RWPE2 (cell line): Measurements from ENCODE around the gene NOS1AP.

Experiments used
- ATAC-seq: fragments of 200-7000 bp; cut with Tn5 transposase; 3 replicates; pipeline ENCODE4 v1.9.1; 2021; ENCODE audit warnings: low read depth
- DNase-seq: peaks from one replicate; pipeline ENCODE4 v3.0.0-alpha.2; 2020; ENCODE audit warnings: low spot score
- H3K27ac ChIP-seq: fragments of 450-650 bp; 2 replicates; pipeline ENCODE4 v1.5.1; 2017; ENCODE audit warnings: mild to moderate bottlenecking; ENCODE audit not compliant: poor library complexity, severe bottlenecking
- H3K27me3 ChIP-seq: fragments of 250-450 bp; sonication (Bioruptor Pico); 2 replicates; pipeline ENCODE4 v1.5.1; 2021; ENCODE audit warnings: mild to moderate bottlenecking, moderate library complexity; ENCODE audit not compliant: insufficient read depth, poor library complexity, severe bottlenecking
- H3K36me3 ChIP-seq: fragments of 250-450 bp; sonication (Bioruptor Pico); 2 replicates; pipeline ENCODE4 v1.5.1; 2020; ENCODE audit warnings: low read depth, mild to moderate bottlenecking, moderate library complexity
- H3K4me1 ChIP-seq: fragments of 250-450 bp; sonication (Bioruptor Pico); 2 replicates; pipeline ENCODE4 v1.5.1; 2021; ENCODE audit warnings: mild to moderate bottlenecking, moderate library complexity; ENCODE audit not compliant: insufficient read depth, poor library complexity, severe bottlenecking
- H3K4me3 ChIP-seq: fragments of 250-450 bp; sonication (Bioruptor Pico); 2 replicates; pipeline ENCODE4 v1.5.1; 2021; ENCODE audit warnings: mild to moderate bottlenecking, moderate library complexity; ENCODE audit not compliant: severe bottlenecking
- H3K9me3 ChIP-seq: fragments of 250-450 bp; sonication (Bioruptor Pico); 2 replicates; pipeline ENCODE4 v1.5.1; 2021; ENCODE audit warnings: mild to moderate bottlenecking, moderate library complexity; ENCODE audit not compliant: severe bottlenecking
- CTCF ChIP-seq: fragments of 450-650 bp; IDR thresholded peaks from one replicate; pipeline ENCODE4 v1.5.1; 2017; ENCODE audit warnings: mild to moderate bottlenecking, moderate library complexity; ENCODE audit not compliant: poor library complexity, severe bottlenecking

The NOS1AP gene

GRCh38 chr1:162353078-162353477, 283.6 kb downstream of the NOS1AP start:
- Histone ChIP-seq H3K27ac (no peak overlapping the region), H3K36me3 (no peaks in the 10 kb centered on the region), H3K9me3 (no peaks in the 10 kb centered on the region), H3K4me1 (peaks cover 15% of the 10 kb centered on the region), H3K27me3 (no peaks in the 10 kb centered on the region), H3K4me3 (no peak overlapping the region)
- no peak for TF ChIP-seq CTCF
- no peak for DNase-seq
- ATAC-seq: no peak

GRCh38 chr1:162353702-162354101, 284.2 kb downstream of the NOS1AP start:
- peaks cover 15% of the 10 kb centered on the region for H3K4me1 ChIP-seq
- H3K36me3 ChIP-seq: no peaks in the 10 kb centered on the region
- ATAC-seq (no peak), DNase-seq (no peak)
- TF ChIP-seq CTCF: no peak
- H3K9me3 ChIP-seq: no peaks in the 10 kb centered on the region
- H3K4me3 ChIP-seq: no peak overlapping the region
- H3K27me3 ChIP-seq: no peaks in the 10 kb centered on the region
- H3K27ac ChIP-seq: no peak overlapping the region

GRCh38 chr1:162357681-162358266, 288.3 kb downstream of the NOS1AP start:
- Histone ChIP-seq H3K27ac (no peak overlapping the region), H3K36me3 (no peaks in the 10 kb centered on the region), H3K4me1 (no peaks in the 10 kb centered on the region), H3K9me3 (no peaks in the 10 kb centered on the region), H3K4me3 (no peak overlapping the region), H3K27me3 (no peaks in the 10 kb centered on the region)
- ATAC-seq (no peak), DNase-seq (no peak)
- TF ChIP-seq CTCF: peak; percentile 46

GRCh38 chr1:162358928-162359327, 289.4 kb downstream of the NOS1AP start:
- ATAC-seq (no peak), DNase-seq (no peak)
- Histone ChIP-seq H3K4me1 (no peaks in the 10 kb centered on the region), H3K9me3 (no peaks in the 10 kb centered on the region), H3K4me3 (no peak overlapping the region), H3K36me3 (no peaks in the 10 kb centered on the region), H3K27me3 (no peaks in the 10 kb centered on the region), H3K27ac (no peak overlapping the region)
- TF ChIP-seq CTCF: no peak

GRCh38 chr1:162359523-162360236, 290.2 kb downstream of the NOS1AP start:
- DNase-seq (no peak), ATAC-seq (no peak)
- no peaks in the 10 kb centered on the region for H3K36me3 ChIP-seq
- no peaks in the 10 kb centered on the region for H3K9me3 ChIP-seq
- H3K27ac ChIP-seq: no peak overlapping the region
- no peak for TF ChIP-seq CTCF
- H3K4me1 ChIP-seq: no peaks in the 10 kb centered on the region
- H3K4me3 ChIP-seq: no peak overlapping the region
- no peaks in the 10 kb centered on the region for H3K27me3 ChIP-seq
